GM21619 (cell line): ENCODE results near the gene FMN1.

Experiments
- ATAC-seq: cut with Tn5 transposase; IDR thresholded peaks from one replicate; pipeline ENCODE4 v1.9.1; 2021; ENCODE audit not compliant: unreplicated experiment

Gene FMN1

GRCh38 chr15:32893421-32893820 lies 301.1 kb downstream of the FMN1 start:
- ATAC-seq, result no peak

- no peak for ATAC-seq
These were observed 305.3 kb downstream of the FMN1 start for GRCh38 chr15:32889214-32889613.

GRCh38 chr15:32888221-32888761 lies 306.2 kb downstream of the FMN1 start:
- ATAC-seq, result no peak

- ATAC-seq, result no peak
These were observed 307.4 kb downstream of the FMN1 start for GRCh38 chr15:32887090-32887489.

- ATAC-seq, result no peak
These were observed 308.1 kb downstream of the FMN1 start for GRCh38 chr15:32886459-32886858.

- no peak for ATAC-seq
These were observed 308.8 kb downstream of the FMN1 start for GRCh38 chr15:32885713-32886112.

- no peak for ATAC-seq
These were observed 310.4 kb downstream of the FMN1 start for GRCh38 chr15:32884146-32884545.

GRCh38 chr15:32882955-32883354 lies 311.6 kb downstream of the FMN1 start:
- no peak for ATAC-seq

GRCh38 chr15:32881528-32881927 lies 313.0 kb downstream of the FMN1 start:
- no peak for ATAC-seq

GRCh38 chr15:32880642-32881041 lies 313.9 kb downstream of the FMN1 start:
- no peak for ATAC-seq

GRCh38 chr15:32879980-32880379 lies 314.5 kb downstream of the FMN1 start:
- ATAC-seq, result no peak

GRCh38 chr15:32878869-32879805 lies 315.4 kb downstream of the FMN1 start:
- no peak for ATAC-seq

- ATAC-seq, result no peak
These were observed 316.2 kb downstream of the FMN1 start for GRCh38 chr15:32878342-32878741.

- no peak for ATAC-seq
These were observed 317.1 kb downstream of the FMN1 start for GRCh38 chr15:32877252-32878019.

- ATAC-seq, result no peak
These were observed 321.0 kb downstream of the FMN1 start for GRCh38 chr15:32873284-32874114.

GRCh38 chr15:32872621-32873283 lies 321.8 kb downstream of the FMN1 start:
- ATAC-seq, result no peak

GRCh38 chr15:32871883-32872282 lies 322.6 kb downstream of the FMN1 start:
- no peak for ATAC-seq

- peak; percentile 83 for ATAC-seq
These were observed 324.1 kb downstream of the FMN1 start for GRCh38 chr15:32870240-32871033.

- ATAC-seq, result no peak
These were observed 324.7 kb downstream of the FMN1 start for GRCh38 chr15:32869776-32870175.

GRCh38 chr15:32867313-32867626 lies 327.2 kb downstream of the FMN1 start:
- ATAC-seq, result no peak
